Astrocyte of the cerebellum (primary cell): ENCODE measurements around the gene GPRASP1.
"Not testable (repeated sequence)": the region's sequence is repeated elsewhere in the genome, so short reads cannot be mapped to it uniquely, and the experiment has no call there.

Experiments used
- DNase-seq: peaks from one replicate; pipeline ENCODE4 v3.0.0-alpha.2; 2011; ENCODE audit warnings: low read depth
- H3K4me3 ChIP-seq: 2 replicates; pipeline ENCODE4 v1.5.1; 2011; ENCODE audit warnings: mild to moderate bottlenecking, low read depth, low read length, moderate library complexity
- CTCF ChIP-seq: IDR thresholded peaks from 2 replicates; pipeline ENCODE4 v1.5.1; 2012; ENCODE audit warnings: low read length, low read depth, moderate library complexity, mild to moderate bottlenecking; ENCODE audit errors: missing control alignments
- in situ Hi-C: cut with HindIII; loops from 2 replicates; pipeline ENCODE4 v1.10.0; 2017; ENCODE audit warnings: low sequenced_read_pairs

Gene GPRASP1

GRCh38 chrX:102669526-102669925 is 18.2 kb downstream of the GPRASP1 start:
- in situ Hi-C loops: no loop called here
- TF ChIP-seq CTCF: no peak
- H3K4me3 ChIP-seq: no peak overlapping the region
- DNase-seq: no peak

GRCh38 chrX:102672856-102673255 is 21.6 kb downstream of the GPRASP1 start:
- H3K4me3 ChIP-seq: no peak overlapping the region
- no peak for DNase-seq
- in situ Hi-C loops: no loop called here
- TF ChIP-seq CTCF: no peak

GRCh38 chrX:102677479-102677878 is 26.2 kb downstream of the GPRASP1 start:
- in situ Hi-C loops, H3K4me3 ChIP-seq, DNase-seq: not testable (repeated sequence)

GRCh38 chrX:102684772-102685520 is 33.7 kb downstream of the GPRASP1 start:
- no peak for DNase-seq
- H3K4me3 ChIP-seq: no peak overlapping the region
- in situ Hi-C loops: no loop called here
- no peak for TF ChIP-seq CTCF

- in situ Hi-C loops: no loop called here
- no peak overlapping the region for H3K4me3 ChIP-seq
- no peak for DNase-seq
- TF ChIP-seq CTCF: no peak
These were observed 43.5 kb downstream of the GPRASP1 start for GRCh38 chrX:102694749-102695148.

- no peak for DNase-seq
- in situ Hi-C loops: no loop called here
- H3K4me3 ChIP-seq: no peak overlapping the region
- no peak for TF ChIP-seq CTCF
These were observed 45.0 kb downstream of the GPRASP1 start for GRCh38 chrX:102696306-102696705.

- H3K4me3 ChIP-seq: no peak overlapping the region
- TF ChIP-seq CTCF: no peak
- in situ Hi-C loops: no loop called here
- no peak for DNase-seq
These were observed 46.2 kb downstream of the GPRASP1 start for GRCh38 chrX:102697494-102697893.
